IMR-90 (cell line): Measurements from ENCODE around the gene STAG2. TPM values are rescaled to one million over a fixed set of nuclear protein-coding genes. Genes with fewer than 3 reads are reported as not detected.

Source experiments
- ATAC-seq: fragments of 200-7000 bp; cut with Tn5 transposase; 2 replicates; pipeline ENCODE4 v1.9.1; 2020; ENCODE audit warnings: low read depth, mild to moderate bottlenecking, moderate library complexity
- BruUV-seq: library from RNA; stranded (reverse); fragments of 400-500 nt; replicated peaks from 2 replicates; lab custom pipeline; 2021; lab: Mats Ljungman, UMichigan
- CTCF ChIA-PET: fragments of 300-600 bp; formaldehyde crosslinking; extraction: SDS; loops from one replicate; lab custom pipeline; 2021; ENCODE audit warnings: antibody characterized with exemption; lab: Yijun Ruan, JAX
- POLR2A ChIA-PET: fragments of 300-600 bp; sonication (Branson Sonifier 250); formaldehyde crosslinking; loops from one replicate; lab custom pipeline; 2022; ENCODE audit warnings: antibody characterized with exemption; ENCODE audit not compliant: unreplicated experiment; lab: Charles Lee
- DNase-seq: peaks from one replicate; pipeline ENCODE4 v3.0.0; 2013
- H2AFZ ChIP-seq: replicated peaks from 2 replicates; pipeline ENCODE3; 2013; ENCODE audit warnings: low read length, mild to moderate bottlenecking; ENCODE audit not compliant: poor library complexity
- H2AK5ac ChIP-seq: 2 replicates; pipeline ENCODE4 v1.6.1; 2013; ENCODE audit warnings: low read depth, low read length, inconsistent platforms
- H2AK9ac ChIP-seq: replicated peaks from 2 replicates; pipeline ENCODE3; 2013; ENCODE audit warnings: mild to moderate bottlenecking, low read depth, low read length, moderate library complexity; ENCODE audit not compliant: poor library complexity
- H2BK120ac ChIP-seq: 2 replicates; pipeline ENCODE4 v1.6.1; 2013; ENCODE audit warnings: low read depth, low read length, inconsistent platforms
- H2BK15ac ChIP-seq: 3 replicates; pipeline ENCODE4 v1.6.1; 2013; ENCODE audit warnings: low read depth, low read length, inconsistent platforms
- H2BK20ac ChIP-seq: 2 replicates; pipeline ENCODE4 v1.6.1; 2013; ENCODE audit warnings: low read depth, mild to moderate bottlenecking, inconsistent platforms, low read length, moderate library complexity
- H2BK5ac ChIP-seq: 2 replicates; pipeline ENCODE4 v1.6.1; 2013; ENCODE audit warnings: mild to moderate bottlenecking, low read depth, low read length, inconsistent platforms; ENCODE audit not compliant: poor library complexity, severe bottlenecking
- H3K14ac ChIP-seq: replicated peaks from 2 replicates; pipeline ENCODE4 v1.6.1; 2013; ENCODE audit warnings: low read depth, low read length, inconsistent platforms
- H3K18ac ChIP-seq: 2 replicates; pipeline ENCODE4 v1.6.1; 2013; ENCODE audit warnings: low read depth, low read length, control low read depth
- H3K23ac ChIP-seq: 2 replicates; pipeline ENCODE4 v1.6.1; 2013; ENCODE audit warnings: low read depth, low read length, inconsistent platforms
- H3K27ac ChIP-seq: 2 replicates; pipeline ENCODE4 v1.5.1; 2013; ENCODE audit warnings: mild to moderate bottlenecking, control low read depth, low read length; ENCODE audit not compliant: insufficient read depth
- H3K27me3 ChIP-seq: 2 replicates; pipeline ENCODE4 v1.6.1; 2013; ENCODE audit warnings: low read length; ENCODE audit not compliant: control insufficient read depth, insufficient read depth
- H3K36me3 ChIP-seq: 2 replicates; pipeline ENCODE4 v1.6.1; 2013; ENCODE audit warnings: low read length, mixed read lengths; ENCODE audit not compliant: control insufficient read depth, insufficient read depth
- H3K4ac ChIP-seq: 2 replicates; pipeline ENCODE4 v1.6.1; 2013; ENCODE audit warnings: low read depth, low read length, inconsistent platforms
- H3K4me1 ChIP-seq: 2 replicates; pipeline ENCODE4 v1.6.1; 2013; ENCODE audit warnings: low read length, mixed read lengths; ENCODE audit not compliant: control insufficient read depth, insufficient read depth
- H3K4me2 ChIP-seq: 2 replicates; pipeline ENCODE4 v1.6.1; 2013; ENCODE audit warnings: low read depth, mild to moderate bottlenecking, control low read depth, low read length, moderate library complexity
- H3K4me3 ChIP-seq: 2 replicates; pipeline ENCODE4 v1.5.1; 2013; ENCODE audit warnings: low read depth, mild to moderate bottlenecking, control low read depth, low read length, moderate library complexity; ENCODE audit not compliant: insufficient read depth
- H3K56ac ChIP-seq: 2 replicates; pipeline ENCODE4 v1.6.1; 2013; ENCODE audit warnings: low read length, inconsistent platforms; ENCODE audit not compliant: insufficient read depth; ENCODE audit errors: extremely low read depth
- H3K79me1 ChIP-seq, 2 experiments: 2 replicates each; pipeline ENCODE4 v1.6.1; 2013; ENCODE audit warnings: low read length in 2 of 2, inconsistent platforms in 1 of 2, low read depth in 1 of 2
- H3K9ac ChIP-seq: 2 replicates; pipeline ENCODE4 v1.6.1; 2013; ENCODE audit warnings: low read depth, low read length, control low read depth
- H3K9me1 ChIP-seq: 2 replicates; pipeline ENCODE4 v1.6.1; 2013; ENCODE audit warnings: low read length, inconsistent platforms; ENCODE audit not compliant: insufficient read depth
- H3K9me3 ChIP-seq: 2 replicates; pipeline ENCODE4 v1.6.1; 2013; ENCODE audit warnings: low read length; ENCODE audit not compliant: control insufficient read depth, insufficient read depth
- H4K20me1 ChIP-seq: 2 replicates; pipeline ENCODE4 v1.6.1; 2013; ENCODE audit warnings: low read length, inconsistent platforms; ENCODE audit not compliant: insufficient read depth
- H4K5ac ChIP-seq: 2 replicates; pipeline ENCODE4 v1.6.1; 2013; ENCODE audit warnings: mild to moderate bottlenecking, low read depth, low read length, control low read depth
- H4K8ac ChIP-seq, 2 experiments: 2 replicates each; pipeline ENCODE4 v1.6.1; 2013; ENCODE audit warnings: low read depth in 2 of 2, low read length in 2 of 2, control low read depth in 1 of 2, inconsistent platforms in 1 of 2
- H4K91ac ChIP-seq: 2 replicates; pipeline ENCODE4 v1.6.1; 2013; ENCODE audit warnings: low read depth, low read length, inconsistent platforms; ENCODE audit not compliant: insufficient read depth
- CEBPB ChIP-seq: IDR thresholded peaks from 2 replicates; pipeline ENCODE4 v1.6.1; 2012; ENCODE audit warnings: low read depth, low read length, improper control_type of control experiment
- CHD1 ChIP-seq: IDR thresholded peaks from 2 replicates; pipeline ENCODE4 v1.6.1; 2012; ENCODE audit warnings: low read depth, low read length, improper control_type of control experiment
- FOS ChIP-seq: fragments of 150-350 bp; IDR thresholded peaks from 2 replicates; pipeline ENCODE4 v1.6.1; 2016; ENCODE audit warnings: low read depth, low read length
- MAFK ChIP-seq: IDR thresholded peaks from 2 replicates; pipeline ENCODE4 v1.6.1; 2012; ENCODE audit warnings: low read depth, low read length, improper control_type of control experiment
- MAZ ChIP-seq: IDR thresholded peaks from 2 replicates; pipeline ENCODE4 v1.6.1; 2012; ENCODE audit warnings: low read depth, mild to moderate bottlenecking, low read length, improper control_type of control experiment, moderate library complexity, borderline replicate concordance
- NFE2L2 ChIP-seq: fragments of 150-350 bp; IDR thresholded peaks from 2 replicates; pipeline ENCODE4 v1.6.1; 2016; ENCODE audit warnings: low read depth, mild to moderate bottlenecking, low read length
- POLR2A ChIP-seq: IDR thresholded peaks from 2 replicates; pipeline ENCODE4 v1.6.1; 2012; ENCODE audit warnings: mild to moderate bottlenecking, low read depth, low read length
- RCOR1 ChIP-seq: IDR thresholded peaks from 2 replicates; pipeline ENCODE4 v1.6.1; 2012; ENCODE audit warnings: mild to moderate bottlenecking, low read length, improper control_type of control experiment; ENCODE audit not compliant: insufficient replicate concordance
- RFX5 ChIP-seq: IDR thresholded peaks from 2 replicates; pipeline ENCODE4 v1.8.0; 2012; ENCODE audit warnings: low read depth, mild to moderate bottlenecking, low read length, moderate library complexity
- SMC3 ChIP-seq: fragments of 150-350 bp; IDR thresholded peaks from 2 replicates; pipeline ENCODE4 v1.6.1; 2016; ENCODE audit warnings: low read depth, mild to moderate bottlenecking, antibody characterized with exemption, low read length, moderate library complexity
- USF2 ChIP-seq: fragments of 150-350 bp; IDR thresholded peaks from 2 replicates; pipeline ENCODE4 v1.6.1; 2017; ENCODE audit warnings: mild to moderate bottlenecking, antibody characterized with exemption, low read length, low read depth
- WGBS, 2 experiments: methylation state at CpG; one replicate each; pipeline versions ENCODE4 v1.1.5 to v1.1.7; 2013; ENCODE audit warnings: missing lambda C conversion rate in 2 of 2; ENCODE audit not compliant: insufficient read length in 1 of 2; ENCODE audit errors: extremely low coverage in 2 of 2; 5-methylcytosine and 5-hydroxymethylcytosine counted together
- dilution Hi-C: fragments of 300-500 bp; cut with HindIII; formaldehyde crosslinking; loops from one replicate; pipeline ENCODE4 v1.14.3; 2018; ENCODE audit warnings: low sequenced_read_pairs; ENCODE audit not compliant: unreplicated experiment
- in situ Hi-C: fragments of 300-500 bp; cut with MboI; formaldehyde crosslinking; loops from 3 replicates; pipeline ENCODE4 v1.14.3; 2019; ENCODE audit warnings: low sequenced_read_pairs, inconsistent platforms, mixed read lengths
- intact Hi-C: fragments of 100-400 bp; cut with micrococcal nuclease; formaldehyde crosslinking; loops from 2 replicates; pipeline ENCODE4 v1.10.0; 2022
- polyA plus RNA-seq, 3 experiments: library from polyadenylated mRNA; depleted of rRNA; stranded (reverse); fragments of >200 nt; gene quantifications; 2 replicates each; pipeline ENCODE4 v1.2.3, GENCODE V29; 2012; ENCODE audit warnings: low replicate concordance in 1 of 3
- total RNA-seq: library from RNA; depleted of rRNA; stranded (reverse); fragments of >200 nt; gene quantifications from 2 replicates; pipeline ENCODE4 v1.2.3, GENCODE V29; 2012
- TF ChIP-seq, protein P1 (sequence below): fragments of 150-350 bp; IDR thresholded peaks from 2 replicates; pipeline ENCODE4 v1.6.1; 2016; ENCODE audit warnings: low read depth, mild to moderate bottlenecking, low read length, moderate library complexity, borderline replicate concordance
- TF ChIP-seq, protein P2 (sequence below): conservative IDR thresholded peaks from 2 replicates; pipeline ENCODE4 v1.5.1; 2012; ENCODE audit warnings: mild to moderate bottlenecking, low read depth, low read length, improper control_type of control experiment

STAG2 gene
- total and polyA plus RNA-seq, 2 of the 4 experiments (the other 2 are of a cell fraction): 19.6 to 71.2 TPM

DNA sequence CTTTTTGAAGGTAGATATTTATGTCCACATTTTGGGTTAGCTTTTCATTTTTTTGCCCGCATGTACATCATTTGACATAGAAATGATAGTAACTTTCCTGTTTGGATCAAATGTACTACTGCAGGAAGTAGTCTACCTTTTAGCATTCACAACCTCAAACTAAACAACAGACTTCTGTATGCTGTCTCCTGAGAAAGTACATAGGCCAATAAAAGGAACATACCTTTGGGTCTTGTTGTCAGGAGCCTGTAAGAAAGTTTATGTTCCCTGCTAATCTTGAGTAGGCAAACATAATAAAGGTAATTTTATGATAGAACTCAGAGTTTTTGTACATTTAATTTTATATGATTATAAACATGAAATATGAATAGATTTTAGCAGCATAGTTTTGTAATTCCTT lies 54.2 kb downstream of the STAG2 start:
- Histone ChIP-seq H3K4me3 (no peak overlapping the region), H2BK120ac (no peak overlapping the region), H4K8ac (no peak overlapping the region), H4K91ac (no peak overlapping the region), H2BK15ac (no peak overlapping the region), H3K9ac (no peak overlapping the region), H3K14ac (no peak overlapping the region), H3K4me2 (no peak overlapping the region), H3K36me3 (no peaks in the 10 kb centered on the region), H2AK5ac (no peak overlapping the region), H2BK5ac (no peak overlapping the region), H3K79me1 (peaks cover 0 to 8% of the 10 kb centered on the region in 2 experiments; a peak in 2 of 4 replicates), H3K27me3 (no peaks in the 10 kb centered on the region), H3K4me1 (peaks cover 1% of the 10 kb centered on the region; the same call in 1 of the 2 replicates), H2AK9ac (no peak overlapping the region), H3K9me1 (no peaks in the 10 kb centered on the region), H4K20me1 (peaks cover 31% of the 10 kb centered on the region), H2AFZ (no peak overlapping the region), H3K9me3 (no peaks in the 10 kb centered on the region), H3K56ac (no peak overlapping the region), H2BK20ac (no peak overlapping the region), H3K27ac (no peak overlapping the region), H4K5ac (no peak overlapping the region), H3K23ac (no peak overlapping the region), H3K18ac (no peak overlapping the region), H3K4ac (no peak overlapping the region)
- ATAC-seq (no peak), DNase-seq (no peak)
- no peak for TF ChIP-seq FOS
- TF ChIP-seq CEBPB: no peak
- TF ChIP-seq RFX5: no peak
- TF ChIP-seq, protein P1, sequence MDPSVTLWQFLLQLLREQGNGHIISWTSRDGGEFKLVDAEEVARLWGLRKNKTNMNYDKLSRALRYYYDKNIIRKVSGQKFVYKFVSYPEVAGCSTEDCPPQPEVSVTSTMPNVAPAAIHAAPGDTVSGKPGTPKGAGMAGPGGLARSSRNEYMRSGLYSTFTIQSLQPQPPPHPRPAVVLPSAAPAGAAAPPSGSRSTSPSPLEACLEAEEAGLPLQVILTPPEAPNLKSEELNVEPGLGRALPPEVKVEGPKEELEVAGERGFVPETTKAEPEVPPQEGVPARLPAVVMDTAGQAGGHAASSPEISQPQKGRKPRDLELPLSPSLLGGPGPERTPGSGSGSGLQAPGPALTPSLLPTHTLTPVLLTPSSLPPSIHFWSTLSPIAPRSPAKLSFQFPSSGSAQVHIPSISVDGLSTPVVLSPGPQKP: no peak
- TF ChIP-seq MAZ: no peak
- TF ChIP-seq USF2: no peak
- TF ChIP-seq POLR2A: no peak
- no peak for TF ChIP-seq MAFK
- TF ChIP-seq, protein P2, sequence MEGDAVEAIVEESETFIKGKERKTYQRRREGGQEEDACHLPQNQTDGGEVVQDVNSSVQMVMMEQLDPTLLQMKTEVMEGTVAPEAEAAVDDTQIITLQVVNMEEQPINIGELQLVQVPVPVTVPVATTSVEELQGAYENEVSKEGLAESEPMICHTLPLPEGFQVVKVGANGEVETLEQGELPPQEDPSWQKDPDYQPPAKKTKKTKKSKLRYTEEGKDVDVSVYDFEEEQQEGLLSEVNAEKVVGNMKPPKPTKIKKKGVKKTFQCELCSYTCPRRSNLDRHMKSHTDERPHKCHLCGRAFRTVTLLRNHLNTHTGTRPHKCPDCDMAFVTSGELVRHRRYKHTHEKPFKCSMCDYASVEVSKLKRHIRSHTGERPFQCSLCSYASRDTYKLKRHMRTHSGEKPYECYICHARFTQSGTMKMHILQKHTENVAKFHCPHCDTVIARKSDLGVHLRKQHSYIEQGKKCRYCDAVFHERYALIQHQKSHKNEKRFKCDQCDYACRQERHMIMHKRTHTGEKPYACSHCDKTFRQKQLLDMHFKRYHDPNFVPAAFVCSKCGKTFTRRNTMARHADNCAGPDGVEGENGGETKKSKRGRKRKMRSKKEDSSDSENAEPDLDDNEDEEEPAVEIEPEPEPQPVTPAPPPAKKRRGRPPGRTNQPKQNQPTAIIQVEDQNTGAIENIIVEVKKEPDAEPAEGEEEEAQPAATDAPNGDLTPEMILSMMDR: no peak
- TF ChIP-seq RCOR1: no peak
- no peak for TF ChIP-seq SMC3
- TF ChIP-seq NFE2L2: no peak
- TF ChIP-seq CHD1: no peak
- dilution Hi-C loops (no loop called here), intact Hi-C loops (no loop called here), in situ Hi-C loops (no loop called here)
- ChIA-PET POLR2A (no interaction called here), CTCF (no interaction called here)
- no CpG with 5 or more reads among the region's 1 CpG for WGBS, 2 experiments
- no TSS peak for BruUV-seq
